Measurements from ENCODE around the gene NEURL1.
"Not testable (repeated sequence)": the region's sequence is repeated elsewhere in the genome, so short reads cannot be mapped to it uniquely, and the experiment has no call there.

Gene NEURL1

GRCh38 chr10:103632871-103633270 lies 139.4 kb downstream of the NEURL1 start:
- H3K4me1 ChIP-seq (ENCODE audit: control insufficient read depth, insufficient read depth, low read depth, low read length); H2AFZ ChIP-seq (ENCODE audit: low read depth, low read length); H3K4me3 ChIP-seq (ENCODE audit: insufficient read depth in 1 of 2, low read depth in 1 of 2, low read length in 2 of 2); H3K27me3 ChIP-seq (ENCODE audit: control insufficient read depth in 1 of 2, insufficient read depth in 1 of 2, low read length in 2 of 2); H3K18ac ChIP-seq (ENCODE audit: low read depth in 1 of 2, low read length in 2 of 2); H2AK5ac ChIP-seq (ENCODE audit: low read length, severe bottlenecking); DNase-seq; H3K9ac ChIP-seq (ENCODE audit: low read length); H2BK5ac ChIP-seq (ENCODE audit: low read depth, low read length, poor library complexity, severe bottlenecking); H3K14ac ChIP-seq (ENCODE audit: low read length in 2 of 2); H2BK120ac ChIP-seq (ENCODE audit: low read depth, low read length); H4K8ac ChIP-seq (ENCODE audit: low read length); H2BK15ac ChIP-seq (ENCODE audit: low read depth, poor library complexity, severe bottlenecking); H3K4me2 ChIP-seq (ENCODE audit: low read length, poor library complexity, severe bottlenecking); H3K9me3 ChIP-seq (ENCODE audit: control insufficient read depth, low read length); H3K79me1 ChIP-seq (replicated peaks; ENCODE audit: low read length, poor library complexity, severe bottlenecking); H3K23ac ChIP-seq (ENCODE audit: low read length in 2 of 2); H4K91ac ChIP-seq (ENCODE audit: low read length); H2BK12ac ChIP-seq (ENCODE audit: low read length in 2 of 2); H3K27ac ChIP-seq (ENCODE audit: low read length, poor library complexity, severe bottlenecking); H3K4ac ChIP-seq (ENCODE audit: low read depth in 1 of 2, low read length in 2 of 2): not testable (repeated sequence)
- WGBS = 96% methylated on average over 6 of the region's 6 CpGs
- H3K36me3 ChIP-seq (ENCODE audit: control insufficient read depth in 1 of 2, insufficient read depth in 2 of 2, low read depth in 1 of 2, low read length in 2 of 2) = peaks cover 8 to 49% of the 10 kb centered on the region in 2 experiments

- WGBS = 93% methylated on average over 7 of the region's 7 CpGs
- H2BK120ac ChIP-seq (ENCODE audit: low read depth, low read length) = no peak overlapping the region
- peaks cover 4% of the 10 kb centered on the region for H3K79me1 ChIP-seq (replicated peaks; ENCODE audit: low read length, poor library complexity, severe bottlenecking)
- H2BK12ac ChIP-seq (ENCODE audit: low read length in 2 of 2) = no peak overlapping the region
- H3K4me2 ChIP-seq (ENCODE audit: low read length, poor library complexity, severe bottlenecking) = no peak overlapping the region
- H3K14ac ChIP-seq (ENCODE audit: low read length in 2 of 2) = no peak overlapping the region
- H2AFZ ChIP-seq (ENCODE audit: low read depth, low read length) = no peak overlapping the region
- no peak overlapping the region for H4K91ac ChIP-seq (ENCODE audit: low read length)
- no peak overlapping the region for H3K23ac ChIP-seq (ENCODE audit: low read length in 2 of 2)
- no peak overlapping the region for H4K8ac ChIP-seq (ENCODE audit: low read length)
- H3K18ac ChIP-seq (ENCODE audit: low read depth in 1 of 2, low read length in 2 of 2) = no peak overlapping the region
- no peaks in the 10 kb centered on the region for H3K9me3 ChIP-seq (ENCODE audit: control insufficient read depth, low read length)
- H3K27ac ChIP-seq (ENCODE audit: low read length, poor library complexity, severe bottlenecking) = no peak overlapping the region
- H3K27me3 ChIP-seq (ENCODE audit: control insufficient read depth in 1 of 2, insufficient read depth in 1 of 2, low read length in 2 of 2) = no peaks in the 10 kb centered on the region
- H3K4ac ChIP-seq (ENCODE audit: low read depth in 1 of 2, low read length in 2 of 2) = no peak overlapping the region
- peaks cover 14 to 40% of the 10 kb centered on the region in 2 experiments for H3K36me3 ChIP-seq (ENCODE audit: control insufficient read depth in 1 of 2, insufficient read depth in 2 of 2, low read depth in 1 of 2, low read length in 2 of 2)
- no peak overlapping the region for H3K4me3 ChIP-seq (ENCODE audit: insufficient read depth in 1 of 2, low read depth in 1 of 2, low read length in 2 of 2)
- H3K9ac ChIP-seq (ENCODE audit: low read length) = no peak overlapping the region
- no peak overlapping the region for H2AK5ac ChIP-seq (ENCODE audit: low read length, severe bottlenecking)
- H2BK5ac ChIP-seq (ENCODE audit: low read depth, low read length, poor library complexity, severe bottlenecking) = no peak overlapping the region
- no peak overlapping the region for H2BK15ac ChIP-seq (ENCODE audit: low read depth, poor library complexity, severe bottlenecking)
- DNase-seq = no peak
- H3K4me1 ChIP-seq (ENCODE audit: control insufficient read depth, insufficient read depth, low read depth, low read length) = peaks cover 5% of the 10 kb centered on the region
Observed at GRCh38 chr10:103633846-103634245, 140.3 kb downstream of the NEURL1 start.

- H3K4me1 ChIP-seq (ENCODE audit: control insufficient read depth, insufficient read depth, low read depth, low read length) = peaks cover 5% of the 10 kb centered on the region
- WGBS = 91% methylated on average over 4 of the region's 5 CpGs
- H4K8ac ChIP-seq (ENCODE audit: low read length) = no peak overlapping the region
- H2BK12ac ChIP-seq (ENCODE audit: low read length in 2 of 2) = no peak overlapping the region
- no peak overlapping the region for H3K4me2 ChIP-seq (ENCODE audit: low read length, poor library complexity, severe bottlenecking)
- no peak overlapping the region for H2AK5ac ChIP-seq (ENCODE audit: low read length, severe bottlenecking)
- no peak overlapping the region for H3K14ac ChIP-seq (ENCODE audit: low read length in 2 of 2)
- no peak overlapping the region for H2AFZ ChIP-seq (ENCODE audit: low read depth, low read length)
- no peak overlapping the region for H3K18ac ChIP-seq (ENCODE audit: low read depth in 1 of 2, low read length in 2 of 2)
- H2BK15ac ChIP-seq (ENCODE audit: low read depth, poor library complexity, severe bottlenecking) = no peak overlapping the region
- no peak overlapping the region for H3K4me3 ChIP-seq (ENCODE audit: insufficient read depth in 1 of 2, low read depth in 1 of 2, low read length in 2 of 2)
- H3K27me3 ChIP-seq (ENCODE audit: control insufficient read depth in 1 of 2, insufficient read depth in 1 of 2, low read length in 2 of 2) = no peaks in the 10 kb centered on the region
- no peak overlapping the region for H4K91ac ChIP-seq (ENCODE audit: low read length)
- H3K9ac ChIP-seq (ENCODE audit: low read length) = peak overlapping the region; percentile 17
- no peak overlapping the region for H2BK120ac ChIP-seq (ENCODE audit: low read depth, low read length)
- no peak for DNase-seq
- H2BK5ac ChIP-seq (ENCODE audit: low read depth, low read length, poor library complexity, severe bottlenecking) = no peak overlapping the region
- no peaks in the 10 kb centered on the region for H3K9me3 ChIP-seq (ENCODE audit: control insufficient read depth, low read length)
- peak overlapping the region in 1 of 2 experiments; percentile 11 for H3K23ac ChIP-seq (ENCODE audit: low read length in 2 of 2)
- H3K79me1 ChIP-seq (replicated peaks; ENCODE audit: low read length, poor library complexity, severe bottlenecking) = peaks cover 5% of the 10 kb centered on the region
- H3K4ac ChIP-seq (ENCODE audit: low read depth in 1 of 2, low read length in 2 of 2) = no peak overlapping the region
- H3K27ac ChIP-seq (ENCODE audit: low read length, poor library complexity, severe bottlenecking) = no peak overlapping the region
- H3K36me3 ChIP-seq (ENCODE audit: control insufficient read depth in 1 of 2, insufficient read depth in 2 of 2, low read depth in 1 of 2, low read length in 2 of 2) = peaks cover 14 to 32% of the 10 kb centered on the region in 2 experiments
Observed at GRCh38 chr10:103635580-103635979, 142.1 kb downstream of the NEURL1 start.

GRCh38 chr10:103636492-103636891 lies 143.0 kb downstream of the NEURL1 start:
- H2BK5ac ChIP-seq (ENCODE audit: low read depth, low read length, poor library complexity, severe bottlenecking) = no peak overlapping the region
- H3K4me3 ChIP-seq (ENCODE audit: insufficient read depth in 1 of 2, low read depth in 1 of 2, low read length in 2 of 2) = no peak overlapping the region
- no peak overlapping the region for H4K91ac ChIP-seq (ENCODE audit: low read length)
- no peak overlapping the region for H4K8ac ChIP-seq (ENCODE audit: low read length)
- no peak overlapping the region for H3K14ac ChIP-seq (ENCODE audit: low read length in 2 of 2)
- H3K27ac ChIP-seq (ENCODE audit: low read length, poor library complexity, severe bottlenecking) = no peak overlapping the region
- no peaks in the 10 kb centered on the region for H3K9me3 ChIP-seq (ENCODE audit: control insufficient read depth, low read length)
- H2AFZ ChIP-seq (ENCODE audit: low read depth, low read length) = no peak overlapping the region
- WGBS = 70% methylated on average over 5 of the region's 5 CpGs
- H3K4me1 ChIP-seq (ENCODE audit: control insufficient read depth, insufficient read depth, low read depth, low read length) = peaks cover 5% of the 10 kb centered on the region
- peak overlapping the region; percentile 43 for H3K9ac ChIP-seq (ENCODE audit: low read length)
- peaks cover 7% of the 10 kb centered on the region for H3K79me1 ChIP-seq (replicated peaks; ENCODE audit: low read length, poor library complexity, severe bottlenecking)
- H3K4me2 ChIP-seq (ENCODE audit: low read length, poor library complexity, severe bottlenecking) = no peak overlapping the region
- no peaks in the 10 kb centered on the region for H3K27me3 ChIP-seq (ENCODE audit: control insufficient read depth in 1 of 2, insufficient read depth in 1 of 2, low read length in 2 of 2)
- DNase-seq = no peak
- H2BK12ac ChIP-seq (ENCODE audit: low read length in 2 of 2) = no peak overlapping the region
- H3K4ac ChIP-seq (ENCODE audit: low read depth in 1 of 2, low read length in 2 of 2) = no peak overlapping the region
- H3K23ac ChIP-seq (ENCODE audit: low read length in 2 of 2) = no peak overlapping the region
- no peak overlapping the region for H2AK5ac ChIP-seq (ENCODE audit: low read length, severe bottlenecking)
- no peak overlapping the region for H3K18ac ChIP-seq (ENCODE audit: low read depth in 1 of 2, low read length in 2 of 2)
- no peak overlapping the region for H2BK15ac ChIP-seq (ENCODE audit: low read depth, poor library complexity, severe bottlenecking)
- peaks cover 16 to 28% of the 10 kb centered on the region in 2 experiments for H3K36me3 ChIP-seq (ENCODE audit: control insufficient read depth in 1 of 2, insufficient read depth in 2 of 2, low read depth in 1 of 2, low read length in 2 of 2)
- no peak overlapping the region for H2BK120ac ChIP-seq (ENCODE audit: low read depth, low read length)
